HepG2 (cell line): ENCODE measurements around the gene SIVA1. TPM values are rescaled to one million over a fixed set of nuclear protein-coding genes. Genes with fewer than 3 reads are reported as not detected.

Experiments used
- JUN ChIP-seq: sonication (generic); formaldehyde crosslinking; IDR thresholded peaks from 2 replicates; pipeline ENCODE4 v1.4.0; 2020; ENCODE audit warnings: mild to moderate bottlenecking, missing genetic modification reagents
- KAT7 ChIP-seq: IDR thresholded peaks from 2 replicates; pipeline ENCODE4 v1.6.1; 2018; ENCODE audit warnings: borderline replicate concordance, missing compliant biosample characterization
- NR2C2 ChIP-seq: sonication (generic); formaldehyde crosslinking; IDR thresholded peaks from 2 replicates; pipeline ENCODE4 v1.4.0; 2020; ENCODE audit warnings: missing genetic modification reagents, mild to moderate bottlenecking, moderate library complexity, borderline replicate concordance
- PRDM4 ChIP-seq: sonication (generic); formaldehyde crosslinking; IDR thresholded peaks from 2 replicates; pipeline ENCODE4 v1.9.0; 2021; ENCODE audit warnings: missing genetic modification reagents, borderline replicate concordance
- RELA ChIP-seq: sonication (generic); formaldehyde crosslinking; IDR thresholded peaks from 2 replicates; pipeline ENCODE4 v1.4.0; 2020; ENCODE audit warnings: missing genetic modification reagents
- RFX5 ChIP-seq: IDR thresholded peaks from 2 replicates; pipeline ENCODE4 v1.6.1; 2011; ENCODE audit warnings: low read depth, low read length, improper control_type of control experiment
- SOX13 ChIP-seq, 3 experiments: fragments of 450-650 bp in 1 of 3; sonication (generic) in 1 of 3; formaldehyde crosslinking in 1 of 3; IDR thresholded peaks in 2 of 3; conservative IDR thresholded peaks in 1 of 3; 2 replicates each; pipeline versions ENCODE4 v1.5.0 to v1.6.1; 2016 to 2020; ENCODE audit warnings: antibody characterized with exemption in 1 of 3, mild to moderate bottlenecking in 1 of 3, missing compliant biosample characterization in 1 of 3, missing genetic modification reagents in 1 of 3, moderate library complexity in 1 of 3
- SOX6 ChIP-seq, 2 experiments: fragments of 450-650 bp in 1 of 2; sonication (generic) in 1 of 2; formaldehyde crosslinking in 1 of 2; IDR thresholded peaks; 2 replicates each; pipeline versions ENCODE4 v1.4.0 to v1.6.1; 2017 to 2020; ENCODE audit warnings: antibody characterized with exemption in 1 of 2, mild to moderate bottlenecking in 1 of 2, missing genetic modification reagents in 1 of 2
- TFAP4 ChIP-seq: sonication (generic); IDR thresholded peaks from 2 replicates; pipeline ENCODE4 v1.6.1; 2016; ENCODE audit warnings: low read depth, borderline replicate concordance
- ZFY ChIP-seq: sonication (generic); formaldehyde crosslinking; IDR thresholded peaks from 2 replicates; pipeline ENCODE4 v1.4.0; 2020; ENCODE audit warnings: missing genetic modification reagents
- ZNF296 ChIP-seq: sonication (generic); formaldehyde crosslinking; conservative IDR thresholded peaks from 2 replicates; pipeline ENCODE4 v1.5.0; 2020; ENCODE audit warnings: mild to moderate bottlenecking, missing genetic modification reagents
- ZNF556 ChIP-seq: sonication (generic); formaldehyde crosslinking; IDR thresholded peaks from 2 replicates; pipeline ENCODE4 v1.4.0; 2020; ENCODE audit warnings: mild to moderate bottlenecking, missing genetic modification reagents, borderline replicate concordance
- ZSCAN21 ChIP-seq: sonication (generic); formaldehyde crosslinking; IDR thresholded peaks from 2 replicates; pipeline ENCODE4 v1.8.0; 2022; ENCODE audit warnings: mild to moderate bottlenecking, missing genetic modification reagents, moderate library complexity, borderline replicate concordance
- polyA plus RNA-seq, 8 experiments: library from polyadenylated mRNA; depleted of rRNA in 3 of 8; stranded (reverse) in 7 of 8; unstranded in 1 of 8; fragments of >200 nt; fragmentation: Illumina TruSeq in 4 of 8; extraction: Trizol in 4 of 8; gene quantifications; 2 replicates each; pipeline versions ENCODE4 v1.2.1 to v1.2.3, GENCODE V29; 2011 to 2016; ENCODE audit warnings: low read depth in 4 of 8, missing spikeins in 1 of 8, mixed read lengths in 1 of 8; ENCODE audit not compliant: insufficient read depth in 1 of 8
- total RNA-seq, 5 experiments: library from RNA; depleted of rRNA; stranded (reverse); fragments of >200 nt; fragmentation: Illumina TruSeq; extraction: Trizol; gene quantifications; 2 replicates each; pipeline ENCODE4 v1.2.3, GENCODE V29; 2016; ENCODE audit warnings: low read depth in 1 of 5
- TF ChIP-seq, protein P1 (sequence below): sonication (generic); formaldehyde crosslinking; IDR thresholded peaks from 2 replicates; pipeline ENCODE4 v1.4.0; 2020; ENCODE audit warnings: missing genetic modification reagents, borderline replicate concordance

The SIVA1 gene
- total and polyA plus RNA-seq, 2 of the 13 experiments (the other 11 are each of a cell fraction or from before 2014, with no cell fraction given) = 123 to 186 TPM

DNA sequence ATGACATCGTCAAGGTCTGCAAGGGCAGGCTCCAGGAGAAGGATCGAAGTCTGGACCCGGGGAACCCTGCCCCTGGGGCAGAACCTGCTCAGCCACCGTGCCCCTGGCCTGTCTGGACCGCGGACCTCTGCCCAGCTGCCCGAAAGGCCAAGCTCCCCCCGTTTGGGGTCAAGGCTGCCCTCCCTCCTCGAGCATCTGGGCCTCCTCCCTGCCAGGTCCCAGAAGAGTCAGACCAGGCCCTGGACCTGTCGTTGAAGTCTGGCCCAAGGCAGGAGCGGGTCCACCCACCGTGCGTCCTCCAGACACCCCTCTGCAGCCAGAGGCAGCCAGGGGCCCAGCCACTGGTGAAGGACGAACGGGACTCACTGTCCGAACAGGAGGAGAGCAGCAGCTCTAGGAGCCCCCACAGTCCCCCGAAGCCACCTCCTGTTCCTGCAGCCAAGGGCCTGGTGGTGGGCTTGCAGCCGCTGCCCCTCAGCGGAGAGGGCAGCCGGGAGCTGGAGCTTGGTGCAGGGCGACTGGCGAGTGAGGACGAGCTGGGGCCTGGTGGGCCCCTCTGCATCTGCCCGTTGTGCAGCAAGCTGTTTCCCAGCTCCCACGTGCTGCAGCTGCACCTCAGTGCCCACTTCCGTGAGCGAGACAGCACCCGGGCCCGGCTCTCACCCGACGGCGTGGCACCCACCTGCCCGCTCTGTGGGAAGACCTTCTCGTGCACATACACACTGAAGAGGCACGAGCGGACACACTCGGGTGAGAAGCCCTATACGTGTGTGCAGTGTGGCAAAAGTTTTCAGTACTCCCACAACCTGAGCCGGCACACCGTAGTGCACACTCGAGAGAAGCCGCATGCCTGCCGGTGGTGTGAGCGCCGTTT lies 48.8 kb downstream of the SIVA1 start (continued):
- TF ChIP-seq ZSCAN21 (CRISPR knock-in tag) (0 out of 2 replicates have a peak, but pooled peaks have one; percentile 2), SOX6 (IDR thresholded peaks at IDR 0.05) (no peak), SOX6 (CRISPR knock-in tag; IDR thresholded peaks at IDR 0.05) (peak; percentile 20; the same call in 1 of the 2 replicates), JUN (CRISPR knock-in tag) (no peak), RELA (CRISPR knock-in tag) (no peak), KAT7 (CRISPR knock-in tag) (0 out of 2 replicates have a peak, but pooled peaks have one; percentile 23), RFX5 (no peak), PRDM4 (CRISPR knock-in tag) (no peak), TFAP4 (no peak), NR2C2 (CRISPR knock-in tag) (peak; percentile 40; the same call in 1 of the 2 replicates), ZFY (0 out of 2 replicates have a peak, but pooled peaks have one; percentile 1), SOX13 (IDR thresholded peaks at IDR 0.05) (no peak), SOX13 (CRISPR knock-in tag; conservative IDR thresholded peaks at IDR 0.05 in 1 of 2, IDR thresholded peaks at IDR 0.05 in 1 of 2) (no peak), ZNF556 (no peak), ZNF296 (no peak)
- TF ChIP-seq, protein P1, sequence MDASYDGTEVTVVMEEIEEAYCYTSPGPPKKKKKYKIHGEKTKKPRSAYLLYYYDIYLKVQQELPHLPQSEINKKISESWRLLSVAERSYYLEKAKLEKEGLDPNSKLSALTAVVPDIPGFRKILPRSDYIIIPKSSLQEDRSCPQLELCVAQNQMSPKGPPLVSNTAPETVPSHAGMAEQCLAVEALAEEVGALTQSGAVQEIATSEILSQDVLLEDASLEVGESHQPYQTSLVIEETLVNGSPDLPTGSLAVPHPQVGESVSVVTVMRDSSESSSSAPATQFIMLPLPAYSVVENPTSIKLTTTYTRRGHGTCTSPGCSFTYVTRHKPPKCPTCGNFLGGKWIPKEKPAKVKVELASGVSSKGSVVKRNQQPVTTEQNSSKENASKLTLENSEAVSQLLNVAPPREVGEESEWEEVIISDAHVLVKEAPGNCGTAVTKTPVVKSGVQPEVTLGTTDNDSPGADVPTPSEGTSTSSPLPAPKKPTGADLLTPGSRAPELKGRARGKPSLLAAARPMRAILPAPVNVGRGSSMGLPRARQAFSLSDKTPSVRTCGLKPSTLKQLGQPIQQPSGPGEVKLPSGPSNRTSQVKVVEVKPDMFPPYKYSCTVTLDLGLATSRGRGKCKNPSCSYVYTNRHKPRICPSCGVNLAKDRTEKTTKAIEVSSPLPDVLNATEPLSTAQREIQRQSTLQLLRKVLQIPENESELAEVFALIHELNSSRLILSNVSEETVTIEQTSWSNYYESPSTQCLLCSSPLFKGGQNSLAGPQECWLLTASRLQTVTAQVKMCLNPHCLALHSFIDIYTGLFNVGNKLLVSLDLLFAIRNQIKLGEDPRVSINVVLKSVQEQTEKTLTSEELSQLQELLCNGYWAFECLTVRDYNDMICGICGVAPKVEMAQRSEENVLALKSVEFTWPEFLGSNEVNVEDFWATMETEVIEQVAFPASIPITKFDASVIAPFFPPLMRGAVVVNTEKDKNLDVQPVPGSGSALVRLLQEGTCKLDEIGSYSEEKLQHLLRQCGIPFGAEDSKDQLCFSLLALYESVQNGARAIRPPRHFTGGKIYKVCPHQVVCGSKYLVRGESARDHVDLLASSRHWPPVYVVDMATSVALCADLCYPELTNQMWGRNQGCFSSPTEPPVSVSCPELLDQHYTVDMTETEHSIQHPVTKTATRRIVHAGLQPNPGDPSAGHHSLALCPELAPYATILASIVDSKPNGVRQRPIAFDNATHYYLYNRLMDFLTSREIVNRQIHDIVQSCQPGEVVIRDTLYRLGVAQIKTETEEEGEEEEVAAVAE (CRISPR knock-in tag) = no peak
